DND-41 (cell line): Measurements from ENCODE around the gene CES3.

Source experiments
- ATAC-seq: fragments of 200-7000 bp; cut with Tn5 transposase; 3 replicates; pipeline ENCODE4 v1.9.1; 2021; ENCODE audit warnings: low read depth; ENCODE audit not compliant: insufficient read depth
- DNase-seq: peaks from one replicate; pipeline ENCODE4 v3.0.0-alpha.2; 2020
- H2AFZ ChIP-seq: 2 replicates; pipeline ENCODE4 v1.6.0; 2012; ENCODE audit warnings: low read depth, low read length
- H3K27ac ChIP-seq: 2 replicates; pipeline ENCODE4 v1.5.1; 2012; ENCODE audit warnings: low read length, inconsistent platforms
- H3K27me3 ChIP-seq: fragments of 200-600 bp; sonication (generic); 2 replicates; pipeline ENCODE4 v1.6.0; 2012; ENCODE audit warnings: low read length, mild to moderate bottlenecking, inconsistent platforms; ENCODE audit not compliant: insufficient read depth, poor library complexity
- H3K36me3 ChIP-seq: 2 replicates; pipeline ENCODE4 v1.5.1; 2012; ENCODE audit warnings: low read length, inconsistent platforms; ENCODE audit not compliant: insufficient read depth
- H3K4me1 ChIP-seq: 2 replicates; pipeline ENCODE4 v1.5.1; 2012; ENCODE audit warnings: mild to moderate bottlenecking, low read length; ENCODE audit not compliant: insufficient read depth
- H3K4me2 ChIP-seq: 2 replicates; pipeline ENCODE4 v1.6.0; 2012; ENCODE audit warnings: mild to moderate bottlenecking, moderate library complexity, low read length, inconsistent platforms; ENCODE audit not compliant: insufficient read depth
- H3K4me3 ChIP-seq, 2 experiments: fragments of 200-600 bp in 1 of 2; shearing (Covaris generic) in 1 of 2; 2 replicates each; pipeline ENCODE4 v1.5.1; 2012 to 2016; ENCODE audit warnings: inconsistent platforms in 2 of 2, low read length in 2 of 2, mild to moderate bottlenecking in 2 of 2, low read depth in 1 of 2, moderate library complexity in 1 of 2
- H3K79me2 ChIP-seq: 2 replicates; pipeline ENCODE4 v1.6.0; 2012; ENCODE audit warnings: low read length, inconsistent platforms; ENCODE audit not compliant: insufficient read depth
- H3K9ac ChIP-seq: 2 replicates; pipeline ENCODE4 v1.6.0; 2012; ENCODE audit warnings: low read depth, mild to moderate bottlenecking, inconsistent platforms, low read length, moderate library complexity
- H3K9me3 ChIP-seq: 2 replicates; pipeline ENCODE4 v1.5.1; 2012; ENCODE audit warnings: low read length, moderate library complexity, mild to moderate bottlenecking, inconsistent platforms; ENCODE audit not compliant: insufficient read depth, severe bottlenecking
- H4K20me1 ChIP-seq: 2 replicates; pipeline ENCODE4 v1.6.0; 2012; ENCODE audit warnings: low read length; ENCODE audit not compliant: insufficient read depth
- EZH2 ChIP-seq: IDR thresholded peaks from 3 replicates; pipeline ENCODE4 v1.6.1; 2012; ENCODE audit warnings: borderline replicate concordance, low read depth, mild to moderate bottlenecking, moderate library complexity, low read length, inconsistent platforms; ENCODE audit not compliant: severe bottlenecking
- TF ChIP-seq, protein P1 (sequence below): IDR thresholded peaks from 2 replicates; pipeline ENCODE4 v1.5.1; 2012; ENCODE audit warnings: borderline replicate concordance, low read length, moderate library complexity, mild to moderate bottlenecking; ENCODE audit not compliant: poor library complexity, severe bottlenecking; ENCODE audit errors: extremely low read depth

CES3 gene

DNA sequence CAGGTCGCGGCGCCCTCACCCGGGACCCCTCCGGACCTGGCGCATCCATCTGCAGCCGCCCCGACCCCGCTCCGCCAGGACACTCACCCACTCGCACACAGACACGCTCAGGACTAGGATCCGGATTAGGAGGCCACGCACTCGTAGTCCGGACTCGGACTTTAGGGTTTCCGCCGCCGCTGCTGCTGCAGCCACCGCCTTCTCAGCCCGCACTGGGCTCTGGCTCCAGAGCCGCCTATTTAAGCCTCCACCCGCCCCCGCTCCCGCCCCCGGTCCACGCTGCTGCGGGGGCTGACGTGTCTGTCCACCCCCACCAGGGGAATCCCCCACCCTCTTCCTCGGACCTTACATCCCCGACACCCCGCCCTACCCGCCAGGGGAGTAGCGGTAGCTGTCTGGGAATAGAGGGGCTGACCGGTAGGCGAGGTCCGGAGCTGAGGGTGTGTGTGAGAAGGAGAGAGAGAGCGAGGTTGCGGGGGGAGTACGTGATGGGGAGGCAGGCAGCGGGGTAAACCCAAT lies 35.7 kb upstream of the CES3 start, which contains the start of gene RRAD:
Gene RRAD, minus strand, starts transcription at position 214 of the 519 bp plus-strand sequence. CDS start 356 bp downstream, outside the sequence.
- H4K20me1 ChIP-seq, result no peaks in the 10 kb centered on the region
- no peak within 1 kb of the TSS for H3K9ac ChIP-seq
- H3K27ac ChIP-seq, result no peak within 1 kb of the TSS

DNA sequence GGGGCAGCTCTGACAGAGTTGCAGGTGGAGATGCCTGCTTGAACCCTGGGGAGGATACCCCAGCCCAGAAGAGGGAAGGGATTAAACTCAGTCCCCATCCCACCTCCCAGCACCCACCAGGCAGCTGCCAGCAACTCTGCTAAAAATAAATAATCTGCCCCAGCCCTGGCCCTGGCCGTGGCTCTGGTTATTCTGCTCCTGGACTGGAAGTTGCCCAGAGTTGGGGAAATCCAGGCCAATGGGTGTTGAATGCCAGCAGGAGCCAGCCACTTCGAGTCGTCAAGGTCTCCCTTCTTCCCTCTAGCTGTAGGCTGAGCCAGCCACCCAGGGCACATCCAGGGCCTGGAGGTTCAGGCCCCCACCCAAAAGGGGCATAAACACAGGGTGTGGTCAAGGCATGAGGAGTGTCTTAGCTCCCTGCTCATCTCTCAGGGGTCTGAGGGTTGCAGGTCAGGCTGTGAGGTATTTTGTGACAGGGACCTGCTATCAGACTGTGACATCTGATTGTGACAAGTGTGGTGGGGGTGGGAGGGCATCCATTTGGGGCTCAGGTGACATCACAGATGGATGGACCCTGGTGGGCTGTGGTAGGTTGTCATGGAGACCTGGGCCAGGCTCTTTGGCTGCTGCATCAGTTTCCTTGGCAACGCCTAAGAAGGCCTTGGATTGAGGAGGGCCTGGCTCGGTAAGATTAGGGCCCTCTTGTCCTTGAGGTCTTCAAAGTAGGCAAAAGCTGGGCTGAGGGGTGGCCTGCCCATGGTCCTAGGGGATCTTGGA lies 34.7 kb upstream of the CES3 start:
- H3K36me3 ChIP-seq, result no peaks in the 10 kb centered on the region
- no peak for TF ChIP-seq EZH2
- TF ChIP-seq, protein P1, sequence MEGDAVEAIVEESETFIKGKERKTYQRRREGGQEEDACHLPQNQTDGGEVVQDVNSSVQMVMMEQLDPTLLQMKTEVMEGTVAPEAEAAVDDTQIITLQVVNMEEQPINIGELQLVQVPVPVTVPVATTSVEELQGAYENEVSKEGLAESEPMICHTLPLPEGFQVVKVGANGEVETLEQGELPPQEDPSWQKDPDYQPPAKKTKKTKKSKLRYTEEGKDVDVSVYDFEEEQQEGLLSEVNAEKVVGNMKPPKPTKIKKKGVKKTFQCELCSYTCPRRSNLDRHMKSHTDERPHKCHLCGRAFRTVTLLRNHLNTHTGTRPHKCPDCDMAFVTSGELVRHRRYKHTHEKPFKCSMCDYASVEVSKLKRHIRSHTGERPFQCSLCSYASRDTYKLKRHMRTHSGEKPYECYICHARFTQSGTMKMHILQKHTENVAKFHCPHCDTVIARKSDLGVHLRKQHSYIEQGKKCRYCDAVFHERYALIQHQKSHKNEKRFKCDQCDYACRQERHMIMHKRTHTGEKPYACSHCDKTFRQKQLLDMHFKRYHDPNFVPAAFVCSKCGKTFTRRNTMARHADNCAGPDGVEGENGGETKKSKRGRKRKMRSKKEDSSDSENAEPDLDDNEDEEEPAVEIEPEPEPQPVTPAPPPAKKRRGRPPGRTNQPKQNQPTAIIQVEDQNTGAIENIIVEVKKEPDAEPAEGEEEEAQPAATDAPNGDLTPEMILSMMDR, result no peak
- no peak overlapping the region for H3K4me2 ChIP-seq
- no peak overlapping the region for H3K9ac ChIP-seq
- no peak overlapping the region for H3K4me3 ChIP-seq
- no peaks in the 10 kb centered on the region for H4K20me1 ChIP-seq
- H3K27me3 ChIP-seq, result no peaks in the 10 kb centered on the region
- H3K4me1 ChIP-seq, result no peaks in the 10 kb centered on the region
- DNase-seq (no peak), ATAC-seq (no peak)
- H3K9me3 ChIP-seq, result no peaks in the 10 kb centered on the region
- H2AFZ ChIP-seq, result no peak overlapping the region
- no peak overlapping the region for H3K27ac ChIP-seq
- H3K79me2 ChIP-seq, result no peaks in the 10 kb centered on the region

More for the DNA sequence above, 35.7 kb upstream of the CES3 start, which contains the start of gene RRAD:
- no peak for ATAC-seq
- TF ChIP-seq, protein P1, result no peak
- no peak for TF ChIP-seq EZH2
- Histone ChIP-seq H3K79me2 (no peaks in the 10 kb centered on the region), H3K9me3 (no peaks in the 10 kb centered on the region), H2AFZ (no peak within 1 kb of the TSS), H3K27me3 (no peaks in the 10 kb centered on the region), H3K36me3 (no peaks in the 10 kb centered on the region), H3K4me2 (no peak within 1 kb of the TSS), H3K4me1 (no peaks in the 10 kb centered on the region), H3K4me3 (no peak within 1 kb of the TSS)
- DNase-seq, result no peak

DNA sequence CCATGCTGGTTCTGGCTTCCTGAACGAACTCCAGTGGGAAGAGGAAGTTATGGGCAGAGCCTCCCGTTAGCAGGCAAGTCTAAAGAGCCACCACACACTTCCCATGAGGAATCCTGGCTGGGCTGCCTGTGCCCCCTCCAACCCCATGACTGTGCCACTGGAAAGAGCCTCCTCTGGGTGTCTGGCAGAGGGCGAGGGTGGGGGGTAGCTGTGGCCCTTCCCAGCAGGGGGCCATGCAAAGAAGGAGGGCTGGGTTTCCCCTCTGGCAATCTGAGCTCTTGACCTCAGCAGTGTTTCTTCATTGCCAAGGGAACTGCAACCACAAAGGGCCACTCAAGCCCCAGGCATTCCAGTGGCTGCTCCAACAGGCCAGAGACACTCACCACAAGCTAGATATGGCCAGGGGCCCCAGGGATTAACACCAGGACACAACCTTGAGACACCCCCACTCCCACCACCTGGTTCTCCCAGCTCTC lies 34.1 kb upstream of the CES3 start:
- TF ChIP-seq, protein P1, result no peak
- no peak for TF ChIP-seq EZH2
- Histone ChIP-seq H3K4me1 (peaks cover under 1% of the 10 kb centered on the region; the same call in 1 of the 2 replicates), H3K9me3 (no peaks in the 10 kb centered on the region), H4K20me1 (no peaks in the 10 kb centered on the region), H3K4me3 (no peak overlapping the region), H3K4me2 (no peak overlapping the region), H3K79me2 (no peaks in the 10 kb centered on the region), H3K27ac (no peak overlapping the region), H2AFZ (no peak overlapping the region), H3K36me3 (peaks cover 2% of the 10 kb centered on the region), H3K9ac (no peak overlapping the region), H3K27me3 (no peaks in the 10 kb centered on the region)
- ATAC-seq (no peak), DNase-seq (no peak)
